Kidney epithelial cell (primary cell): ENCODE results near the gene FZD1. TPM values are rescaled to one million over a fixed set of nuclear protein-coding genes. Genes with fewer than 3 reads are reported as not detected.

ENCODE experiments used
- DNase-seq: peaks from one replicate; pipeline ENCODE4 v3.0.0-alpha.2; 2010; ENCODE audit warnings: low read depth
- H3K27me3 ChIP-seq: 2 replicates; pipeline ENCODE4 v1.6.0; 2011; ENCODE audit warnings: low read length; ENCODE audit not compliant: control insufficient read depth, insufficient read depth
- H3K36me3 ChIP-seq: 2 replicates; pipeline ENCODE4 v1.5.1; 2011; ENCODE audit warnings: low read length; ENCODE audit not compliant: control insufficient read depth, insufficient read depth
- H3K4me3 ChIP-seq: 2 replicates; pipeline ENCODE4 v1.5.1; 2011; ENCODE audit warnings: low read depth, mild to moderate bottlenecking, control low read depth, low read length
- CTCF ChIP-seq: IDR thresholded peaks from 2 replicates; pipeline ENCODE4 v1.5.1; 2011; ENCODE audit warnings: mild to moderate bottlenecking, moderate library complexity, low read length, control low read depth, inconsistent platforms; ENCODE audit not compliant: insufficient read depth, poor library complexity, severe bottlenecking
- total RNA-seq: library from RNA; depleted of rRNA; stranded (reverse); fragments of >200 nt; gene quantifications from 2 replicates; pipeline ENCODE4 v1.2.3, GENCODE V29; 2015

The FZD1 gene
- total RNA-seq: 8.6 and 10.1 TPM in 2 replicates

DNA sequence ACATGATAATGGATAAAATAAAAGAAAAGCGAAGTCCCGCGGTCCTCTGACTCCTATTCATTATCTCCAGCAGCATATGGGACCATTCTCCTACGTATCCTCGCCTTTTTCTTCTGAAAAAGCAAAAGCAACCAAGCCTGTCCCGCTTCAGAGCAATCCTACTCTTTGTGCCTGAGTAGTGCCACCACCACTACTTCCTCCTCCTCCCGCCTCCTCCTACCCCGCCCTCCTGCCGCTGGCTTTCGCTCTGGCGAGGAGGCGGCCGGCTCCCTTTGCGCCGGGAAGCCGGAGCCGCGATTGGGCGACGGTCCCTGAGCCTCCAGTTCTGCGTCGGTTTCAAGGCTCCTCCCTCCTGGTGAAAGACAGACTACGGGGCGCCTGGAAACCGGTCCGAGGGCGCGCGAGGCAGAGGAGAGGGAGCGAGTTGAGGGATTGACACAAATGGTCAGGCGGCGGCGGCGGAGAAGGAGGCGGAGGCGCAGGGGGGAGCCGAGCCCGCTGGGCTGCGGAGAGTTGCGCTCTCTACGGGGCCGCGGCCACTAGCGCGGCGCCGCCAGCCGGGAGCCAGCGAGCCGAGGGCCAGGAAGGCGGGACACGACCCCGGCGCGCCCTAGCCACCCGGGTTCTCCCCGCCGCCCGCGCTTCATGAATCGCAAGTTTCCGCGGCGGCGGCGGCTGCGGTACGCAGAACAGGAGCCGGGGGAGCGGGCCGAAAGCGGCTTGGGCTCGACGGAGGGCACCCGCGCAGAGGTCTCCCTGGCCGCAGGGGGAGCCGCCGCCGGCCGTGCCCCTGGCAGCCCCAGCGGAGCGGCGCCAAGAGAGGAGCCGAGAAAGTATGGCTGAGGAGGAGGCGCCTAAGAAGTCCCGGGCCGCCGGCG lies at the start of gene FZD1:
Gene FZD1 (plus strand): TSS at position 388 of the 878 bp plus-strand sequence. CDS start 448 bp downstream, at position 836.
- H3K36me3 ChIP-seq: no peaks in the 10 kb centered on the region
- peak; percentile 82 for DNase-seq
- H3K4me3 ChIP-seq: peak within 1 kb of the TSS; percentile 68
- no peak for TF ChIP-seq CTCF
- peaks cover 10% of the 10 kb centered on the region for H3K27me3 ChIP-seq

- H3K4me3 ChIP-seq: no peak overlapping the region
- H3K36me3 ChIP-seq: no peaks in the 10 kb centered on the region
- TF ChIP-seq CTCF: no peak
- no peaks in the 10 kb centered on the region for H3K27me3 ChIP-seq
- DNase-seq: no peak
Measured at GRCh38 chr7:91226411-91226810, 37.8 kb upstream of the FZD1 start.

DNA sequence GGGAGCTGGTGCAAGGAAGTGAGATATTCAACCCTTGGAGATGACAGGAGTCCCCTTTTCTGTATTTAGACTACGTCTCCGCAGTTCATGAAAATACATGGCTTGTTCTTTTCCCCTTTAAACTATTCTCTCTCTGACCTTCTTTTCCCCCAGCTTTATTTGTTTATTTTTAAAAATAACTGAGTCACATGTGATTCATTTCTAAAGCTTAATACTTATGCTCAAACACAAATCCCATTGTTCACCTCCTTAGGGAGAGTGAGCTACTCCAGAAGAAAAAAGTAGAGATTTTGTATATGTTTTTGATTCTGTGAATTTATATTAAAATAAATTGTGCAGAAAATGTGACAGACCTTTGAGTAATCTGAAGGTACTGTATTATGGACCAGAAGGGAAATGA lies 35.9 kb upstream of the FZD1 start:
- Histone ChIP-seq H3K4me3 (no peak overlapping the region), H3K36me3 (no peaks in the 10 kb centered on the region), H3K27me3 (no peaks in the 10 kb centered on the region)
- no peak for DNase-seq
- TF ChIP-seq CTCF: no peak

- DNase-seq: no peak
- Histone ChIP-seq H3K27me3 (no peaks in the 10 kb centered on the region), H3K4me3 (no peak overlapping the region), H3K36me3 (no peaks in the 10 kb centered on the region)
- TF ChIP-seq CTCF: no peak
Measured at GRCh38 chr7:91228927-91229558, 35.2 kb upstream of the FZD1 start.

DNA sequence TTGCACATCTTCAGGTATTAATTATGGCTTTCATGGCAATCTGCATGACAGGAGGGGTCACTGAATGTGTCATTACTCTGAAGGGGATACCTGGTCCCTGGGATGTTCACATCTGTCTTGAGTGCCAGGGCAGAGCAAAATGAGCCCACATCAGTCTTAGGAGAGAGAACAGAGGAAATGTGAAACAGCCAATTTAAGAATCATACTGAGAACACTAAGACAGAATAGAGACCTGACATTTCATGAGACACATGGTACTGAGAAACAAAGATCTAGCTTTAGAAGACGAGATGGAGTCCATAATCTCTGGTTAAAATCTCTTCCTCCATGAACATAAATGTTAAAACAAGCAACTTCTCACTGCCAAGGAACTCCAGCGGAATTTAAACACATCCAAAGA lies 34.1 kb upstream of the FZD1 start:
- no peaks in the 10 kb centered on the region for H3K27me3 ChIP-seq
- no peak for TF ChIP-seq CTCF
- no peaks in the 10 kb centered on the region for H3K36me3 ChIP-seq
- DNase-seq: no peak
- no peak overlapping the region for H3K4me3 ChIP-seq
